Right renal cortex interstitium (tissue), 3 donors: Measurements from ENCODE around the gene VAV2. TPM values are rescaled to one million over a fixed set of nuclear protein-coding genes. Genes with fewer than 3 reads are reported as not detected.
"Not testable (repeated sequence)": the region's sequence is repeated elsewhere in the genome, so short reads cannot be mapped to it uniquely, and the experiment has no call there.

Experiments
- DNase-seq, 3 donors: peaks; one replicate each; pipeline ENCODE4 v3.0.0-alpha.2; 2013; ENCODE audit warnings: low read depth in 3 of 3, low spot score in 2 of 3
- polyA plus RNA-seq, 3 donors: library from polyadenylated mRNA; unstranded; fragments of 120-200 nt; gene quantifications; one replicate each; pipeline ENCODE4 v1.2.1, GENCODE V29; 2013; ENCODE audit not compliant: insufficient read length in 3 of 3

Gene VAV2
- polyA plus RNA-seq, 3 donors = 34.2 to 34.8 (median 34.8) TPM

- no peak for DNase-seq
These were observed 87.6 kb downstream of the VAV2 start for GRCh38 chr9:133904346-133905090.

GRCh38 chr9:133901184-133901835, 90.8 kb downstream of the VAV2 start:
- no peak for DNase-seq

GRCh38 chr9:133897675-133898074, 94.4 kb downstream of the VAV2 start:
- no peak for DNase-seq

GRCh38 chr9:133896007-133896406, 96.1 kb downstream of the VAV2 start:
- not testable (repeated sequence) for DNase-seq

- DNase-seq = no peak
These were observed 96.8 kb downstream of the VAV2 start for GRCh38 chr9:133895335-133895734.

GRCh38 chr9:133894377-133895321, 97.5 kb downstream of the VAV2 start:
- no peak for DNase-seq

- DNase-seq = no peak
These were observed 98.7 kb downstream of the VAV2 start for GRCh38 chr9:133893191-133893994.

GRCh38 chr9:133892193-133892920, 99.8 kb downstream of the VAV2 start:
- DNase-seq = no peak

GRCh38 chr9:133891741-133892140, 100.4 kb downstream of the VAV2 start:
- DNase-seq = no peak

- no peak for DNase-seq
These were observed 101.5 kb downstream of the VAV2 start for GRCh38 chr9:133890583-133890982.

GRCh38 chr9:133889584-133890301, 102.4 kb downstream of the VAV2 start:
- DNase-seq = no peak

- no peak for DNase-seq
These were observed 103.2 kb downstream of the VAV2 start for GRCh38 chr9:133888809-133889491.

- DNase-seq = no peak
These were observed 103.9 kb downstream of the VAV2 start for GRCh38 chr9:133888048-133888808.

- no peak for DNase-seq
These were observed 104.5 kb downstream of the VAV2 start for GRCh38 chr9:133887540-133888047.

- no peak for DNase-seq
These were observed 105.3 kb downstream of the VAV2 start for GRCh38 chr9:133886563-133887501.
